HG03521 (cell line): ENCODE measurements around the gene CCNJL.
"Not testable (repeated sequence)": the region's sequence is repeated elsewhere in the genome, so short reads cannot be mapped to it uniquely, and the experiment has no call there.

Source experiments
- ATAC-seq: cut with Tn5 transposase; IDR thresholded peaks from one replicate; pipeline ENCODE4 v1.9.1; 2021; ENCODE audit warnings: mild to moderate bottlenecking, moderate library complexity; ENCODE audit not compliant: unreplicated experiment

Gene CCNJL

GRCh38 chr5:160312134-160312959 is at the start of gene CCNJL:
TSS of gene CCNJL (minus strand) at chr5:160312564. CDS start at chr5:160311923, 641 bp downstream.
- ATAC-seq: no peak

- no peak for ATAC-seq
Measured at GRCh38 chr5:160361624-160362228, 49.4 kb upstream of the CCNJL start.

GRCh38 chr5:160360310-160360709 is 47.9 kb upstream of the CCNJL start:
- ATAC-seq: no peak

GRCh38 chr5:160359816-160360215 is 47.5 kb upstream of the CCNJL start:
- ATAC-seq: no peak

GRCh38 chr5:160359242-160359641 is 46.9 kb upstream of the CCNJL start:
- ATAC-seq: no peak

GRCh38 chr5:160357861-160358411 is 45.6 kb upstream of the CCNJL start:
- no peak for ATAC-seq

GRCh38 chr5:160357394-160357793 is 45.0 kb upstream of the CCNJL start:
- ATAC-seq: no peak

GRCh38 chr5:160356550-160357347 is 44.4 kb upstream of the CCNJL start:
- ATAC-seq: no peak

- no peak for ATAC-seq
Measured at GRCh38 chr5:160354666-160355065, 42.3 kb upstream of the CCNJL start.

- no peak for ATAC-seq
Measured at GRCh38 chr5:160353379-160353778, 41.0 kb upstream of the CCNJL start.

GRCh38 chr5:160352308-160352707 is 39.9 kb upstream of the CCNJL start:
- no peak for ATAC-seq

GRCh38 chr5:160349935-160350303 is 37.6 kb upstream of the CCNJL start:
- no peak for ATAC-seq

GRCh38 chr5:160349249-160349934 is 37.0 kb upstream of the CCNJL start:
- no peak for ATAC-seq

GRCh38 chr5:160348080-160348479 is 35.7 kb upstream of the CCNJL start:
- no peak for ATAC-seq

- ATAC-seq: no peak
Measured at GRCh38 chr5:160347448-160347847, 35.1 kb upstream of the CCNJL start.

- ATAC-seq: no peak
Measured at GRCh38 chr5:160342413-160342941, 30.1 kb upstream of the CCNJL start.

- ATAC-seq: no peak
Measured at GRCh38 chr5:160341309-160341870, 29.0 kb upstream of the CCNJL start.

GRCh38 chr5:160340513-160340912 is 28.1 kb upstream of the CCNJL start:
- ATAC-seq: not testable (repeated sequence)

- no peak for ATAC-seq
Measured at GRCh38 chr5:160339406-160340130, 27.2 kb upstream of the CCNJL start.
